ENCODE results near the gene PDE10A.

The PDE10A gene

DNA sequence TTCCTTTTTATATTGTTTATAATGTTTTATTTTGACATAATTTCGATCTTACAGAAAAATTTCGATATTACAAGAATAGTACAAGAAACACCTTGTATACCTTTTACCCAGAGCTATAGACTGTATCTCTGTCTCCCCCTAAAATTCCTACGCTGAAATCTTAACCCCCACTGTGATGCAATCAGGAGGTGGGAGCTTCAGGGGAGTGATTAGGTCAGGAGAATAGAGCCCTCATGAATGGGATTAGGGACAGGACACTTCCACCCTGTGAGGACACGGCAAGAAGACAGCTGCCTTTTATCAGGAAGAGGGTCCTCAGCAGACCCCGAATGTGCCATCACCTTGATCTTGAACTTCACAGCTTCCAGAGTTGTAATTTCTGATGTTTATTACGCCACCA is 204.9 kb downstream of the PDE10A start:
- no peak overlapping the region for H3K27ac ChIP-seq (replicated peaks)
- H3K4me3 ChIP-seq (replicated peaks; ENCODE audit: insufficient read depth, low read length): no peak overlapping the region
- DNase-seq (ENCODE audit: low read depth in 1 of 2, low spot score in 1 of 2): no peak
- H3K27me3 ChIP-seq (ENCODE audit: insufficient read depth, poor library complexity, severe bottlenecking): peaks cover 2% of the 10 kb centered on the region
- TF ChIP-seq SPI1 (IDR thresholded peaks at IDR 0.05; ENCODE audit: borderline replicate concordance, low read depth): no peak

DNA sequence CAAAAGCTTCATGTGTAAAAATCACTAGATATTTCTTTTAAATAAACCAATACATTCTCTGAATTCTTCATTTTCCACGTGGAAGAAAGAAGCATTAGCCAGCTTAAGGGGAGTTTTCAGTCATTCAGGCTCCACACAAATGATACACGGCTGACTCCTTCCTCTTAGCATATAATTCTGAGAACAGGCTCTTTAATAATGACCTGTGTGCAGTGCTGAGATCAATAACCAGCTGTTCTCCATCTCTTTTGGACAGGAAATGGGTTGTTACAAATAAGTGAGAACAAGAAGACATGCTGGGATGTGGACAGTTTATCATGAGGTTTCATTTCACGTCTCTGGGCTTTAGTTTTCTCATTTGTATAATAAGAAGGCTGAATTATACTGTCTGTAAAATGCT is 206.8 kb downstream of the PDE10A start:
- no peak overlapping the region for H3K4me3 ChIP-seq (replicated peaks; ENCODE audit: insufficient read depth, low read length)
- TF ChIP-seq, protein P1, sequence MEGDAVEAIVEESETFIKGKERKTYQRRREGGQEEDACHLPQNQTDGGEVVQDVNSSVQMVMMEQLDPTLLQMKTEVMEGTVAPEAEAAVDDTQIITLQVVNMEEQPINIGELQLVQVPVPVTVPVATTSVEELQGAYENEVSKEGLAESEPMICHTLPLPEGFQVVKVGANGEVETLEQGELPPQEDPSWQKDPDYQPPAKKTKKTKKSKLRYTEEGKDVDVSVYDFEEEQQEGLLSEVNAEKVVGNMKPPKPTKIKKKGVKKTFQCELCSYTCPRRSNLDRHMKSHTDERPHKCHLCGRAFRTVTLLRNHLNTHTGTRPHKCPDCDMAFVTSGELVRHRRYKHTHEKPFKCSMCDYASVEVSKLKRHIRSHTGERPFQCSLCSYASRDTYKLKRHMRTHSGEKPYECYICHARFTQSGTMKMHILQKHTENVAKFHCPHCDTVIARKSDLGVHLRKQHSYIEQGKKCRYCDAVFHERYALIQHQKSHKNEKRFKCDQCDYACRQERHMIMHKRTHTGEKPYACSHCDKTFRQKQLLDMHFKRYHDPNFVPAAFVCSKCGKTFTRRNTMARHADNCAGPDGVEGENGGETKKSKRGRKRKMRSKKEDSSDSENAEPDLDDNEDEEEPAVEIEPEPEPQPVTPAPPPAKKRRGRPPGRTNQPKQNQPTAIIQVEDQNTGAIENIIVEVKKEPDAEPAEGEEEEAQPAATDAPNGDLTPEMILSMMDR (IDR thresholded peaks at IDR 0.05; ENCODE audit: insufficient read depth, low read length): no peak
- TF ChIP-seq SPI1 (IDR thresholded peaks at IDR 0.05; ENCODE audit: borderline replicate concordance, low read depth) (no peak), GABPA (IDR thresholded peaks at IDR 0.05; ENCODE audit: low read depth) (no peak), POLR2AphosphoS5 (IDR thresholded peaks at IDR 0.05; ENCODE audit: low read depth) (no peak)
- TF ChIP-seq, protein P2, sequence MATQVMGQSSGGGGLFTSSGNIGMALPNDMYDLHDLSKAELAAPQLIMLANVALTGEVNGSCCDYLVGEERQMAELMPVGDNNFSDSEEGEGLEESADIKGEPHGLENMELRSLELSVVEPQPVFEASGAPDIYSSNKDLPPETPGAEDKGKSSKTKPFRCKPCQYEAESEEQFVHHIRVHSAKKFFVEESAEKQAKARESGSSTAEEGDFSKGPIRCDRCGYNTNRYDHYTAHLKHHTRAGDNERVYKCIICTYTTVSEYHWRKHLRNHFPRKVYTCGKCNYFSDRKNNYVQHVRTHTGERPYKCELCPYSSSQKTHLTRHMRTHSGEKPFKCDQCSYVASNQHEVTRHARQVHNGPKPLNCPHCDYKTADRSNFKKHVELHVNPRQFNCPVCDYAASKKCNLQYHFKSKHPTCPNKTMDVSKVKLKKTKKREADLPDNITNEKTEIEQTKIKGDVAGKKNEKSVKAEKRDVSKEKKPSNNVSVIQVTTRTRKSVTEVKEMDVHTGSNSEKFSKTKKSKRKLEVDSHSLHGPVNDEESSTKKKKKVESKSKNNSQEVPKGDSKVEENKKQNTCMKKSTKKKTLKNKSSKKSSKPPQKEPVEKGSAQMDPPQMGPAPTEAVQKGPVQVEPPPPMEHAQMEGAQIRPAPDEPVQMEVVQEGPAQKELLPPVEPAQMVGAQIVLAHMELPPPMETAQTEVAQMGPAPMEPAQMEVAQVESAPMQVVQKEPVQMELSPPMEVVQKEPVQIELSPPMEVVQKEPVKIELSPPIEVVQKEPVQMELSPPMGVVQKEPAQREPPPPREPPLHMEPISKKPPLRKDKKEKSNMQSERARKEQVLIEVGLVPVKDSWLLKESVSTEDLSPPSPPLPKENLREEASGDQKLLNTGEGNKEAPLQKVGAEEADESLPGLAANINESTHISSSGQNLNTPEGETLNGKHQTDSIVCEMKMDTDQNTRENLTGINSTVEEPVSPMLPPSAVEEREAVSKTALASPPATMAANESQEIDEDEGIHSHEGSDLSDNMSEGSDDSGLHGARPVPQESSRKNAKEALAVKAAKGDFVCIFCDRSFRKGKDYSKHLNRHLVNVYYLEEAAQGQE (IDR thresholded peaks at IDR 0.05; ENCODE audit: insufficient replicate concordance, low read depth): no peak
- peaks cover 2% of the 10 kb centered on the region for H3K27me3 ChIP-seq (ENCODE audit: insufficient read depth, poor library complexity, severe bottlenecking)
- DNase-seq (ENCODE audit: low read depth in 1 of 2, low spot score in 1 of 2): no peak
- no peak overlapping the region for H3K27ac ChIP-seq (replicated peaks)

DNA sequence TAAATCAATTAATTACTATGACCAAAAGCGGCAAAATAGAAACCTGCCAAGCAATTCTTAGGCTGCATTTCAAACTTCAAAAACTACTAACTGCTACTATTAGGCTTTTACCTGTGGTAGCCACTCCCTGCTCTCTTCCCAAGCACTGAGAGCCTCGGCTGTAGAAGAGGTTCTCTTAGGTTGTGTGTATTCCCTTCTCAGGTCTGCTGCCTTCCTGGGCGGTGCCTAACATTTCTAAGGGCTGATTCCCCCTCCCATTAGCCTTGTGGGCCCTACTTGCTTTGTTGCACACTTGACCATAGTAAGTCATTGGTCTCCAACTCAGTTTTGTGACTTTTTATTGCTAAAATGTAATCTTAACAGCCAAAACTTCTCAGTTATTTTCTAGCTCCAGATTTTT is 207.6 kb downstream of the PDE10A start:
- Histone ChIP-seq H3K4me3 (replicated peaks; ENCODE audit: insufficient read depth, low read length) (no peak overlapping the region), H3K27me3 (ENCODE audit: insufficient read depth, poor library complexity, severe bottlenecking) (peaks cover 2% of the 10 kb centered on the region), H3K27ac (replicated peaks) (no peak overlapping the region)
- DNase-seq (ENCODE audit: low read depth in 1 of 2, low spot score in 1 of 2): no peak
- TF ChIP-seq, protein P2 (IDR thresholded peaks at IDR 0.05; ENCODE audit: insufficient replicate concordance, low read depth): no peak
- no peak for TF ChIP-seq POLR2AphosphoS5 (IDR thresholded peaks at IDR 0.05; ENCODE audit: low read depth)
- TF ChIP-seq, protein P1 (IDR thresholded peaks at IDR 0.05; ENCODE audit: insufficient read depth, low read length): no peak
- no peak for TF ChIP-seq GABPA (IDR thresholded peaks at IDR 0.05; ENCODE audit: low read depth)
- no peak for TF ChIP-seq SPI1 (IDR thresholded peaks at IDR 0.05; ENCODE audit: borderline replicate concordance, low read depth)

DNA sequence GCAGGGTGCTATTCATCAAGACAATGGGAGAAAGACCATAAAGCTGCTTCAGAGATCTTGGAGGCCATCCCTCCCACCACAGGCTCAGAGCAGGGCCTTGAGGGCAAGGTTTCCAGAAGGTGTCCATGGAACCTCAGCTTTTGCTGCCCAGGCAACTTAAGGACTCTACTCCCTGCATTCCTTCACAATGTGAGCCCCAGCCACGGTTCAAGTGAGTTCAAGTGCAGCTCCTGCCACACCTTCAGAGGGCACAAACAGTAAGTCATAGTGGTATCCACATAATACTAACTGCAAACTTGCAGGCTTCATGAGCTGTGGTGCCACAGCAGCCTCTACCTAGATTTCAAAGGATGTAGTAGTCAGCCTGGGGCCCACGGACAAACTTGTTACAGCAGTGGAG is 209.6 kb downstream of the PDE10A start:
- Histone ChIP-seq H3K27ac (replicated peaks) (no peak overlapping the region), H3K4me3 (replicated peaks; ENCODE audit: insufficient read depth, low read length) (no peak overlapping the region), H3K27me3 (ENCODE audit: insufficient read depth, poor library complexity, severe bottlenecking) (peaks cover 2% of the 10 kb centered on the region)
- no peak for DNase-seq (ENCODE audit: low read depth in 1 of 2, low spot score in 1 of 2)
- TF ChIP-seq POLR2AphosphoS5 (IDR thresholded peaks at IDR 0.05; ENCODE audit: low read depth) (no peak), SPI1 (IDR thresholded peaks at IDR 0.05; ENCODE audit: borderline replicate concordance, low read depth) (no peak), GABPA (IDR thresholded peaks at IDR 0.05; ENCODE audit: low read depth) (no peak)
- TF ChIP-seq, protein P2 (IDR thresholded peaks at IDR 0.05; ENCODE audit: insufficient replicate concordance, low read depth): no peak
- TF ChIP-seq, protein P1 (IDR thresholded peaks at IDR 0.05; ENCODE audit: insufficient read depth, low read length): no peak

All from HL-60 (cell line).